Measurements from ENCODE around the gene UAP1.
"Not testable (repeated sequence)": the region's sequence is repeated elsewhere in the genome, so short reads cannot be mapped to it uniquely, and the experiment has no call there.

The UAP1 gene

GRCh38 chr1:162578936-162579335 lies 17.4 kb downstream of the UAP1 start:
- Histone ChIP-seq H3K36me3 (ENCODE audit: control insufficient read depth, low read length) (peaks cover 19% of the 10 kb centered on the region), H3K4me3 (ENCODE audit: low read length) (no peak overlapping the region), H4K20me1 (ENCODE audit: control insufficient read depth, insufficient read depth, low read depth, low read length) (no peaks in the 10 kb centered on the region), H3F3A (ENCODE audit: control insufficient read depth, insufficient read depth) (no peaks in the 10 kb centered on the region), H3K4me2 (ENCODE audit: low read length) (no peak overlapping the region), H3K9me2 (replicated peaks; ENCODE audit: control insufficient read depth, low read length) (no peaks in the 10 kb centered on the region), H3K79me2 (ENCODE audit: control insufficient read depth, low read length) (peaks cover 2% of the 10 kb centered on the region; the same call in 1 of the 2 replicates), H3K4me1 (ENCODE audit: control insufficient read depth, low read length) (no peaks in the 10 kb centered on the region), H3K27me3 (ENCODE audit: control insufficient read depth, low read length) (no peaks in the 10 kb centered on the region), H3K27ac (ENCODE audit: low read depth, low read length) (no peak overlapping the region), H3K9me3 (ENCODE audit: control insufficient read depth, insufficient read depth, low read length) (no peaks in the 10 kb centered on the region)
- TF ChIP-seq EZH2phosphoT487 (IDR thresholded peaks at IDR 0.05; ENCODE audit: borderline replicate concordance, low read length) (no peak), CTCF (IDR thresholded peaks at IDR 0.05; ENCODE audit: low read depth, low read length, poor library complexity, severe bottlenecking) (no peak)

- Histone ChIP-seq H3K27ac (ENCODE audit: low read depth, low read length) (no peak overlapping the region), H3K27me3 (ENCODE audit: control insufficient read depth, low read length) (no peaks in the 10 kb centered on the region), H3K4me1 (ENCODE audit: control insufficient read depth, low read length) (no peaks in the 10 kb centered on the region), H3F3A (ENCODE audit: control insufficient read depth, insufficient read depth) (no peaks in the 10 kb centered on the region), H3K9me2 (replicated peaks; ENCODE audit: control insufficient read depth, low read length) (no peaks in the 10 kb centered on the region), H3K79me2 (ENCODE audit: control insufficient read depth, low read length) (no peaks in the 10 kb centered on the region), H3K36me3 (ENCODE audit: control insufficient read depth, low read length) (peaks cover 19% of the 10 kb centered on the region), H3K4me3 (ENCODE audit: low read length) (no peak overlapping the region), H4K20me1 (ENCODE audit: control insufficient read depth, insufficient read depth, low read depth, low read length) (no peaks in the 10 kb centered on the region), H3K9me3 (ENCODE audit: control insufficient read depth, insufficient read depth, low read length) (no peaks in the 10 kb centered on the region), H3K4me2 (ENCODE audit: low read length) (no peak overlapping the region)
- TF ChIP-seq EZH2phosphoT487 (IDR thresholded peaks at IDR 0.05; ENCODE audit: borderline replicate concordance, low read length): no peak
- TF ChIP-seq CTCF (IDR thresholded peaks at IDR 0.05; ENCODE audit: low read depth, low read length, poor library complexity, severe bottlenecking): no peak
Observed at GRCh38 chr1:162580308-162580707, 18.8 kb downstream of the UAP1 start.

GRCh38 chr1:162582901-162583300 lies 21.4 kb downstream of the UAP1 start:
- not testable (repeated sequence) for H3K4me3 ChIP-seq (ENCODE audit: low read length); H3K27ac ChIP-seq (ENCODE audit: low read depth, low read length); H4K20me1 ChIP-seq (ENCODE audit: control insufficient read depth, insufficient read depth, low read depth, low read length); H3K79me2 ChIP-seq (ENCODE audit: control insufficient read depth, low read length); H3K4me1 ChIP-seq (ENCODE audit: control insufficient read depth, low read length); H3F3A ChIP-seq (ENCODE audit: control insufficient read depth, insufficient read depth); H3K27me3 ChIP-seq (ENCODE audit: control insufficient read depth, low read length); H3K9me2 ChIP-seq (replicated peaks; ENCODE audit: control insufficient read depth, low read length); H3K4me2 ChIP-seq (ENCODE audit: low read length); H3K9me3 ChIP-seq (ENCODE audit: control insufficient read depth, insufficient read depth, low read length)
- H3K36me3 ChIP-seq (ENCODE audit: control insufficient read depth, low read length): peaks cover 23% of the 10 kb centered on the region

- not testable (repeated sequence) for H3K9me3 ChIP-seq (ENCODE audit: control insufficient read depth, insufficient read depth, low read length); H3K9me2 ChIP-seq (replicated peaks; ENCODE audit: control insufficient read depth, low read length); H3K27ac ChIP-seq (ENCODE audit: low read depth, low read length); H3K79me2 ChIP-seq (ENCODE audit: control insufficient read depth, low read length); H3K4me2 ChIP-seq (ENCODE audit: low read length); H3K4me3 ChIP-seq (ENCODE audit: low read length); H3K4me1 ChIP-seq (ENCODE audit: control insufficient read depth, low read length); H4K20me1 ChIP-seq (ENCODE audit: control insufficient read depth, insufficient read depth, low read depth, low read length); H3K27me3 ChIP-seq (ENCODE audit: control insufficient read depth, low read length); H3F3A ChIP-seq (ENCODE audit: control insufficient read depth, insufficient read depth)
- peaks cover 30% of the 10 kb centered on the region for H3K36me3 ChIP-seq (ENCODE audit: control insufficient read depth, low read length)
Observed at GRCh38 chr1:162585101-162585500, 23.6 kb downstream of the UAP1 start.
